Stimulated activated CD8-positive, alpha-beta memory T cell treated with anti-CD3 and anti-CD28 coated beads, Interleukin-15, amount 100 ng/mL, for 48 hours (primary cell): Measurements from ENCODE around the gene SH3BP2.

ENCODE experiments used
- DNase-seq, 2 donors: peaks; one replicate each; pipeline ENCODE4 v3.0.0-alpha.2; 2020; ENCODE audit warnings: low read depth in 2 of 2

The SH3BP2 gene

GRCh38 chr4:2832981-2833670 is 40.2 kb downstream of the SH3BP2 start:
- DNase-seq: no peak

- DNase-seq: no peak
These were observed 40.8 kb downstream of the SH3BP2 start for GRCh38 chr4:2833671-2834000.

- DNase-seq: no peak
These were observed 41.4 kb downstream of the SH3BP2 start for GRCh38 chr4:2834001-2834921.

- DNase-seq: no peak
These were observed 43.1 kb downstream of the SH3BP2 start for GRCh38 chr4:2835978-2836377.

GRCh38 chr4:2836391-2836859 is 43.5 kb downstream of the SH3BP2 start:
- DNase-seq: no peak

- no peak for DNase-seq
These were observed 44.4 kb downstream of the SH3BP2 start for GRCh38 chr4:2837110-2837903.

- peak; percentile 38 to 47 for DNase-seq
These were observed 45.1 kb downstream of the SH3BP2 start for GRCh38 chr4:2837904-2838496.

GRCh38 chr4:2839060-2839459 is 46.2 kb downstream of the SH3BP2 start:
- no peak for DNase-seq

GRCh38 chr4:2842687-2843262 is 49.9 kb downstream of the SH3BP2 start:
- no peak for DNase-seq

- DNase-seq: peak; percentile 90 to 93
These were observed 50.5 kb downstream of the SH3BP2 start, which contains the start of gene ADD1 for GRCh38 chr4:2843263-2843940. TSS of gene ADD1 (plus strand) at chr4:2843844. CDS start at chr4:2875916, 32,072 bp downstream.

GRCh38 chr4:2843941-2844584 is 51.2 kb downstream of the SH3BP2 start:
- DNase-seq: no peak

GRCh38 chr4:2846172-2846571 is 53.3 kb downstream of the SH3BP2 start:
- no peak for DNase-seq

GRCh38 chr4:2847302-2847871 is 54.5 kb downstream of the SH3BP2 start:
- no peak for DNase-seq

- no peak for DNase-seq
These were observed 55.6 kb downstream of the SH3BP2 start for GRCh38 chr4:2848449-2848848.

- no peak for DNase-seq
These were observed 56.6 kb downstream of the SH3BP2 start for GRCh38 chr4:2849267-2850152.

- no peak for DNase-seq
These were observed 58.3 kb downstream of the SH3BP2 start for GRCh38 chr4:2850966-2851798.

GRCh38 chr4:2852481-2852921 is 59.6 kb downstream of the SH3BP2 start:
- no peak for DNase-seq

GRCh38 chr4:2855584-2855983 is 62.7 kb downstream of the SH3BP2 start:
- no peak for DNase-seq
